HG03565 (cell line): Measurements from ENCODE around the gene TMEM126B.
"Not testable (repeated sequence)": the region's sequence is repeated elsewhere in the genome, so short reads cannot be mapped to it uniquely, and the experiment has no call there.

Experiments
- ATAC-seq: cut with Tn5 transposase; IDR thresholded peaks from one replicate; pipeline ENCODE4 v1.9.1; 2021; ENCODE audit warnings: mild to moderate bottlenecking, moderate library complexity; ENCODE audit not compliant: unreplicated experiment

TMEM126B gene

DNA sequence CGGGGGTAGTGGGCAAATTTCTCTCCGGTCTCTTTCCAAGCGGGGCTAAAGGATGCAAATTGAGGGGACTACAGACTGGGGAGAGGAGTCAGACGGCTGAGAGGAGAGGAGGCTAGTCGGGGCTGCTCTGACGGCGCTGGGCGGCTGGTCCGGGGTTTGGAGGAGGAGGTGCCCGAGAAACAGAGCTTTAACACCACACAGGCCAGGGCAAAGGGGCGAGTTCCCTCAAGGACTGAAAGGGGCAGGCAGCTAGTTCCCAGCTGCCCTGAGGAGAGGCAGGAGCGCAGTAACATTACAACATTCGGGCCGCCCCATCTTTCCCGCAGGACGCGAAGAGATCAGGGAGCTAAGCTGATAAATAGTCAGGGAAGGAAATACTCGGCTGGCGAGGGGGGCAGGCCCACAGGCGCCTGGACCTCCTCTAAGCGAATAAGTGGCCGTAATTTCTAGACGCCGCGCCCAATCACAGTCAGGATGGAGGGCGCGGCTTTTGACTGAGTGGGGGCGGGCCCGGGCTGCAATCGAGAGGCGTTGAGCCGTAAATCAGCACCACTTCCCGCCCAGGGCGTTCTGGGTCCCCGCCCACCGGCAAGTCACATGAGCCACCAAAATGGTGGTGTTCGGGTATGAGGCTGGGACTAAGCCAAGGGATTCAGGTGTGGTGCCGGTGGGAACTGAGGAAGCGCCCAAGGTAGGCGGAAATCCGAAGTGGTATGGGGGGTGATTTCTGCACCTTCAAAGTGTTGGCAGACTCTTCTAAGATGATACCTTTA, at the start of gene TMEM126B:
Gene TMEM126B (plus strand): TSS at position 596 of the 773 bp plus-strand sequence. CDS start 15 bp downstream, at position 611.
- ATAC-seq, result peak; percentile 97

DNA sequence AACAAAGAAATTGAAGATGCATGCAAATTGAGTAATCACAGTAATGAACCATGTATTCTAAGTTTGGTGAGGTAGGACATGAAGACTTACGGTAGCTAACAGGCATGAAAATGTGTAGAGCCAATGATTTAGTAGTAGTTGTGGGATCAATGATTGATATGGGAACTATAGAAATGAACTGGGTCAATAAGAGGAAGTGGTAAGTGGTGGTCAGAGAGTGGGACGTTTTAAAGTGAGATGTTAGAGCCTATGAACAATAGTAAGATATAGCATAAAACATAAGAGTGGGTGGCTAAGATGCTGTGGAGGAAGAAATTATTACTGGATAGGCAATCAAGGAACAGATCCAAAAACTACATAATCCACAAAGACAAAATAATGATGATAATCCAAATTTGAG, 46.3 kb upstream of the TMEM126B start:
- no peak for ATAC-seq

GRCh38 chr11:85589373-85589772, 39.0 kb upstream of the TMEM126B start:
- ATAC-seq, result no peak

GRCh38 chr11:85590848-85591483, 37.4 kb upstream of the TMEM126B start:
- ATAC-seq, result no peak

- ATAC-seq, result no peak
These were observed 33.0 kb upstream of the TMEM126B start for GRCh38 chr11:85595285-85595884.

GRCh38 chr11:85596886-85597285, 31.5 kb upstream of the TMEM126B start:
- no peak for ATAC-seq

GRCh38 chr11:85599083-85599482, 29.3 kb upstream of the TMEM126B start:
- ATAC-seq, result no peak

DNA sequence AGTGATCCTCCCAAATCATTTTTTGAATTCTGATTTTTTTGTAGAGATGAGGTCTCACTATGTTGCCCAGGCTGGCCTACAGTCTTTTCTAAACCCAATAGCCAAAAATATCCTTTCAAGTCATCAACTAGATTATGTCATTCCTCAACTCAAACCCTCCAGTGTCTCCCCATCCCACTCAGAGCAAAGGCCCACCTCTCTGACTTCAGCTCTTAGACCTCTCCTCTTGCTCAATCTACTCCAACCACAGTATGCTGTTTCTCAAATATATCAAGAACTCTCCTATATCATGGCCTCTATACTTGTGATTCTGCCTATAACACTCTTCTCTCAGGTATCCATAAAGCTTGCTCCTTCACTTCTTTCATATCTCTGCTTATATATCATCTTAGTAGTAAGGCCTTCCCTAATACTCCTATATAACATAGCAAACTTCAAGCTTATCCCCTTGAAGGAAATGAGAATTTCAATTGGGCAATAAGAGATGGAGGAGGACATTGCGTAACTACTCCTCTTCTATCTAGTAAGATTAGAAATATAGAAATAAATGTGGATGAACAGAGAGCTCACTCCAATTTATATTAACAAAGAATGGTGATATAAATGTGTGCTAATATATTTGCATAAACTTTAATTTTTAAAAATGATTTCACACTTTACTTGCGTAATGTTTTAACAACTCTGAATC, 25.7 kb upstream of the TMEM126B start:
- ATAC-seq, result no peak

- ATAC-seq, result no peak
These were observed 25.2 kb upstream of the TMEM126B start for GRCh38 chr11:85603220-85603619.

DNA sequence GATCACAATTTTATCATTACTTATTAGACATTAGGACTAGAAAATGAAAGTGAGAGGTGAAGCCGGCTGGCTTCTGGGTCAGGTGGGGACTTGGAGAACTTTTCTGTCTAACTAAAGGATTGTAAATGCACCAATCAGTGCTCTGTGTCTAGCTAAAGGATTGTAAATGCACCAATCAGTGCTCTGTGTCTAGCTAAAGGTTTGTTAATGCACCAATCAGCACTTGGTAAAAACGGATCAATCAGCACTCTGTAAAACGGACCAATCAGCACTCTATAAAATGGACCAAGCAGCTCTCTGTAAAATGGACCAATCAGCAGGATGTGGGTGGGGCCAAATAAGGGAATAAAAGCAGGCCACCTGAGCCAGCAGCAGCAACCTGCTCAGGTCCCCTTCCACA, 22.2 kb upstream of the TMEM126B start:
- not testable (repeated sequence) for ATAC-seq

DNA sequence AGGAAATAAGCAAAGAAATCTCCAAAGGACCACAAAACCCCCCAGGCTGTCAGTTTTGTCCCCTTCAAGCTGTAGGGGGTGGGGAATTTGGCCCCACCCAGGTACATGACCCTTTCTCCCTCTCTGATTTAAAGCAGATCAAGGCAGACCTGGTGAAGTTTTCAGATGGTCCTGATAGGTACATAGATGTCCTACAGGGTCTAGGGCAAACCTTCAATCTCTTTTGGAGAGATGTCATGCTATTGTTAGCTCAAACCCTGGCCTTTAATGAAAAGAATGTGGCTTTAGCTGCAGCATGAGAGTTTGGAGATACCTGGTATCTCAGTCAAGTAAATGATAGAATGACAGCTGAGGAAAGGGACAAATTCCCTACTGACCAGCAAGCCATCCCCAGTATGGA, 19.8 kb upstream of the TMEM126B start:
- ATAC-seq, result not testable (repeated sequence)

DNA sequence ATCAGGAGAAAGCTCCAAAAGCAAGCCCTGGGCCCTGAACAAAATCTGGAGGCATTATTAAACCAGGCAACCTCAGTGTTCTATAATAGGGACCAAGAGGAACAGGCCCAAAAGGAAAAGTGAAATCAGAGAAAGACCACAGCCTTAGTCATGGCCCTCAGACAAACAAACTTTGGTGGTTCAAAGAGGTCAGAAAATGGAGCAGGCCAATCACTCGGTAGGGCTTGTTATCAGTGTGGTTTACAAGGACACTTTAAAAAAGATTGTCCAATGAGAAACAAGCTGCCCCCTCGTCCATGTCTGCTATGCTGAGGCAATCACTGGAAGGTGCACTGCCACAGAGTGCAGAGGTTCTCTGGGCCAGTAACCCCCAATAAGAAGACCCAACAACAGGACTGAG, 19.1 kb upstream of the TMEM126B start:
- ATAC-seq, result not testable (repeated sequence)

DNA sequence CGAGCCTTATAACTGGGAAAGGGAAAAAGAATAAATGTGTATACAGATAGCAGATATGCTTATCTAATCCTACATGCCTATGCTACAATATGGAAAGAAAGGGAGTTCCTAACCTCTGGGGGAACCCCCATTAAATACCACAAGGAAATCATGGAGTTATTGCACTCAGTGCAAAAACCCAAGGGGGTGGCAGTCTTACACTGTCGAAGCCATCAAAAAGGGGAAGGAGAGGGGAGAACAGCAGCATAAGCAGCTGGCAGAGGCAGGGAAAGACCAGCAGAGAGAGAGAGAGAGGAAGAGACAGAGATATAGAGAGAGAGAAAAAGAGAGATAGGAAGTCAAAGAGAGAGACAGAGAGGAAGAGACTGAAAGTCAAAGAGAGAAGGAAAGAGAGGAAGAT, 16.8 kb upstream of the TMEM126B start:
- not testable (repeated sequence) for ATAC-seq

DNA sequence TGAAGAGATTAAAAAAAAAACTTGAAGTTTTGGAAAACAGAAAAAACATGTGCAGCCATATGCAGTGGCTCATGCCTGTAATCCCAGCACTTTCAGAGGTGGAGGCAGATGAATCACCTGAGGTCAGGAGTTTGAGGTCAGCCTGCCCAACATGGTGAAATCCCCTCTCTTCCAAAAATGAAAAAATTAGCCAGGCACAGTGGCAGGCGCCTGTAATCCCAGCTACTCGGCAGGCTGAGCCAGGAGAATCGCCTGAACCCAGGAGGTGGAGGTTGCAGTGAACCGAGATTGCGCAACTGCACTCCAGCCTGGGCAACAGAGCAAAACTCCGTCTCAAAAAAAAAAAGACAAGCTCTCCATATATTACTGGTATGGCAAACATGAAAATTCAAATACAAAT, 8.9 kb upstream of the TMEM126B start:
- no peak for ATAC-seq

DNA sequence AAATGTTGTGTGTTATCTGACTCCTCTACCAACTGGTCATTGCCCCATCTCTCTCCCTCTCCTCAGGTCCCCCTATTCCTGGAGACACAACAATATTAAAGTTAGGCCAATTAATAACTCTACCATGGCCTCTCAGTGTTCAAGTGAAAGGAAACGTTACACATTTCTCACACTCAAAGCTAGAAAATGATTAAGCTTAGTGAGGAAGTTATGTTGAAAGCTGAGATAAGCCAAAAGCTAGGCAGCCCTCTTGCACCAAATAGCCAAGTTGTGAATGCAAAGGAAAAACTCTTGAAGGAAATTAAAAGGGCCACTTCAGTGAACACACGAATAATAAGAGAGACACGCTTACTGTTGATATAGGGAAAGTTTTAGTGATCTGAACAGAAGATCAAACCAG, 8.1 kb upstream of the TMEM126B start:
- ATAC-seq, result no peak

- ATAC-seq, result no peak
These were observed 1.9 kb upstream of the TMEM126B start for GRCh38 chr11:85626496-85626895.

DNA sequence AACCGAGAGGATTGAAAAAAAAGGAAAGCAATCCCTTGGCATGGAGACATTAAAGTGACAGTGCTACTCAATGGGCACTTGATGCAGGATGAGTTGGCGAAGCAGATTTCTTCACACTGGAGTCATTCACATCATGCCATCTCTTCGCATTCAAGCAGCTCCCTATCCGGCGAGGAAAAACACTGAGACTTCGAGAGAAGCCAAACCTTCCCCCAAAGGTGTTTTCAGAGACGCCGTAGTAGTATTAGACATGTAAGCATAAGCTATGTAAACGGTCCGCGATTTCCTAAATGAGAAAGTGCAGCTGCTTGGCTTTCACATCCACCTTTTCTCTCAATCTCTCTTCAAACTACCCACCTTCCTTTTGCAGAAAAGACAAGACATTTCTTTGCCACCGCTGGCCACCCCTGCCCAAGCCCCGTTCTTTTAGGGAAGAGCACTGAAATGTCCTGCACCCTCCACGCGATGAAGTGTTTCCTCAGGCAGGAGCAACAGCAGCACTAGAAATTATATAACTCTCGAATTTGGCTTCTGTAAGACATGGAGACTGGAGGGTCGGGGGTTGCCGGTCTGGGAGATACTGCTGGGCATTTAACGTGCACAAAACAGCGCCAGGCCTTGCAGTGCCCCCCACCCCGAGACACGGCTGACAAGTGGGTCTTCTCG, 928 bp upstream of the TMEM126B start, which contains the start of gene DLG2:
Gene DLG2 (minus strand): TSS at position 13 of the 666 bp plus-strand sequence.
- no peak for ATAC-seq

DNA sequence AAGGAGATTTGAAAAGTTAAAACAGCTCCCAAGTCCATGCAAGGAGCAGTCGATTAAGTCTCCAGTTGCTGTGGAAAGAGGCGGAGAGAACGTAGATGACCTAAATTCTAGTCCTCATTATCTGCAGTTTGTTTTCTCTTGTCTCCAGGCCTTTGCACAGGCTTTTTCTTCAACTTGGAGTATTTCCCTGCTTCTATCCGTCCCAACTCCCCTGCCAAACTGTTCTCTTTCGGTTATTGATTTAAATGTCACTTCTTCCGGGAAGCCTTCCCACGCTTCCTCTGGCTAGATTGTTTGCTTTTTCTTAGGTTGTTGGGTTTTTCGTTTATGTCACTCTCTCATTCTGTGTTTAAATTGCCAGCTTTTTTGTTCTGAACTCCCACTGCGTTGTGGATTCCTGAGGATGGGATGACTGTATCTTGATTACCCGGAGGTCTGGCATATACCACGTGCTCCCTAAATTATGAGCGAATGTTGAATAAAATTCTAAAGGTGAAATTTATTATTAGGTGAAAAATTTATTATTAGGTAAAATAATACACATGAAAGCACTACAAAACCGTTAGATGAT, 463 bp downstream of the TMEM126B start:
- ATAC-seq, result no peak

- no peak for ATAC-seq
These were observed 6.4 kb downstream of the TMEM126B start for GRCh38 chr11:85634747-85635146.

DNA sequence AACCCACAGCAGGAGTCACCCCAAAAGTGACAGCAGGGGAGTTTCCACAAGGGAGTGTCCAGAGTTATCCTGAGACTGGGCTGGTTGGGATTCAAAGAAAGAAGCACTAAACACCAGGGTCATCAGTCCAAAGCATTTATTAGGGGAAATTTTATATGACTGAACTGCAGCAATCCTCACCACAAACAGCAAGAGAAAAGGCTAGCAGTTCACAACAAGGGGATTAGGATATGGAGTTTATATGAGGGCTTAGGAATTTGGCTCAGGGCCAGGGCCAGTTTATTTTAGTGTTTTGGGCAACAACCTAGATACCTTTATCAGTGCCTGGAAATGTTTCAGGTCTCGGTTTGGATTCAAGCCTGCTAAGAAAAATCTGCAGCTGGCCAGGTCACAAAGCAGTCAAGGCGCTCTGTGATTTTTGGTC, 14.8 kb downstream of the TMEM126B start:
- ATAC-seq, result no peak
